ENCODE measurements around the gene ZNF232.

DNA sequence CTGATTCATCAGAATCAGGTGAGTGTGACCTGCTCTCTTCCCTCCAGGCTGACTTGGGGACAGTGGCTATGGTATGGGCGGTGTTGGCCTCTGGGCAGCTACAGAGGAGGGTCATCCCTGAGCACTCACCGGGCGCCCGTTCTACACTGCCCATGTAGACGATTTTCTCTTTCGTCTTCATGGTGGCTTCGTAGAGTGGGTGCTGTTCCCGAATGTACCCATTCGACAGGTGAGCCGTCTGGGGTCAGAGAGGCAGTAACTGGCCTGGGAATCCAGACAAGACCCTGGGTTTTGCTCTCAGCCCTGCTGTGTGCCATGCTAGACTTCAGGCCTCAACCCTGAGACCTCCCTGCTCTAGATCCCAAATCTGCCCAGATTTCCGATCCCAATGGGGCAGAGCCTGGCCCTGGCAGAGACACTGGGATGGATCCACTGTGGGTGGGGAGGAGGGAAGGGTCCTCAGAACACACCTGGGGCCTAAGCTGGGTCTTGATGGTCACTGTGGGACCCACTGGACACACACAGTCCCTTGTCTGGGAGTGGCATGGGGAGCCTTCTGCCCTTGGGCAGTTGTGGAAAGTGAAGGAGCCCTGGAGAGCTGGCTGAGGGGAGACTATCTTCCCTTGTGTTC, 17.3 kb upstream of the ZNF232 start:
- no peak for TF ChIP-seq POLR2A (IDR thresholded peaks at IDR 0.05)
- TF ChIP-seq, protein P1, sequence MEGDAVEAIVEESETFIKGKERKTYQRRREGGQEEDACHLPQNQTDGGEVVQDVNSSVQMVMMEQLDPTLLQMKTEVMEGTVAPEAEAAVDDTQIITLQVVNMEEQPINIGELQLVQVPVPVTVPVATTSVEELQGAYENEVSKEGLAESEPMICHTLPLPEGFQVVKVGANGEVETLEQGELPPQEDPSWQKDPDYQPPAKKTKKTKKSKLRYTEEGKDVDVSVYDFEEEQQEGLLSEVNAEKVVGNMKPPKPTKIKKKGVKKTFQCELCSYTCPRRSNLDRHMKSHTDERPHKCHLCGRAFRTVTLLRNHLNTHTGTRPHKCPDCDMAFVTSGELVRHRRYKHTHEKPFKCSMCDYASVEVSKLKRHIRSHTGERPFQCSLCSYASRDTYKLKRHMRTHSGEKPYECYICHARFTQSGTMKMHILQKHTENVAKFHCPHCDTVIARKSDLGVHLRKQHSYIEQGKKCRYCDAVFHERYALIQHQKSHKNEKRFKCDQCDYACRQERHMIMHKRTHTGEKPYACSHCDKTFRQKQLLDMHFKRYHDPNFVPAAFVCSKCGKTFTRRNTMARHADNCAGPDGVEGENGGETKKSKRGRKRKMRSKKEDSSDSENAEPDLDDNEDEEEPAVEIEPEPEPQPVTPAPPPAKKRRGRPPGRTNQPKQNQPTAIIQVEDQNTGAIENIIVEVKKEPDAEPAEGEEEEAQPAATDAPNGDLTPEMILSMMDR (IDR thresholded peaks at IDR 0.05 in 8 of 11, conservative IDR thresholded peaks at IDR 0.05 in 3 of 11): no peak
